Measurements from ENCODE around the gene CARMIL1. TPM values are rescaled to one million over a fixed set of nuclear protein-coding genes. Genes with fewer than 3 reads are reported as not detected.

The CARMIL1 gene
- total and polyA plus RNA-seq, 2 of the 8 experiments (the other 6 are each of a cell fraction or from before 2014, with no cell fraction given) = 20.3 to 40.4 TPM

DNA sequence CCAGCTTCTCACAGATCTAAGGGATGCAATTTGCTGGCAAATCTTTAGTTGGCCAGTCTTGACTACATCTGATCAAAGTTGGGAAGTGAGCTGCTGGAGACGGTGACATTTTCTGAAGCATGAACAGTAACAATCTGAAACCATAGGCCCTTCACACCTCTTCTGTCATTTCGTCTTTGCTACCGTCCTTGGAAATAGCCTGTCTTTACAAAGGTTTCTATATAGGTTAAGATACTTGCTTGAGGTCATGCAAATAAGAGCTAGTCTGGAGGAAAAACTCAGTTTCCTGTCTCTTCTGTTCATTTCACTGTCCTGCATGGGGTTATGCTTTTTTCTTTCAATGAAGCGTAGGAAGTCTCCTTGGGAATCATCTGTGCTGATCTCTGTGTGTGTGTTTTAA is 55.6 kb downstream of the CARMIL1 start:
- Histone ChIP-seq H3K9ac (replicated peaks in 1 of 4; ENCODE audit: extremely low read depth in 1 of 4, low read depth in 3 of 4, low read length in 3 of 4) (no peak overlapping the region), H4K5ac (ENCODE audit: insufficient read length, low read depth, low read length) (no peak overlapping the region), H2BK20ac (ENCODE audit: low read length) (no peak overlapping the region), H2AFZ (ENCODE audit: low read length) (no peak overlapping the region), H4K20me1 (replicated peaks in 1 of 2; ENCODE audit: control insufficient read depth in 1 of 2, insufficient read depth in 2 of 2, low read length in 2 of 2) (peaks cover 0 to 8% of the 10 kb centered on the region in 2 experiments), H3K4me1 (replicated peaks in 1 of 4; ENCODE audit: control insufficient read depth in 3 of 4, insufficient read depth in 4 of 4, low read length in 3 of 4) (peaks cover 3 to 20% (median 11%) of the 10 kb centered on the region in 4 experiments; a peak in 6 of 7 replicates), H3K27me3 (replicated peaks in 1 of 4; ENCODE audit: control insufficient read depth in 3 of 4, extremely low read depth in 1 of 4, insufficient read depth in 3 of 4, low read length in 3 of 4) (no peaks in the 10 kb centered on the region), H3K4me2 (ENCODE audit: insufficient read depth in 1 of 2, low read depth in 2 of 2, low read length in 2 of 2) (no peak overlapping the region), H2BK120ac (replicated peaks; ENCODE audit: low read depth, low read length) (no peak overlapping the region), H2BK15ac (ENCODE audit: low read length) (no peak overlapping the region), H3K9me3 (ENCODE audit: insufficient read depth in 2 of 2, low read depth in 1 of 2, low read length in 1 of 2) (no peaks in the 10 kb centered on the region), H3K27ac (ENCODE audit: low read depth, low read length) (no peak overlapping the region), H3K56ac (replicated peaks; ENCODE audit: insufficient read length, low read depth, low read length) (no peak overlapping the region), H3K79me2 (ENCODE audit: control insufficient read depth in 1 of 2, insufficient read depth in 2 of 2, low read length in 2 of 2) (peaks cover 4 to 98% of the 10 kb centered on the region in 2 experiments), H2BK12ac (ENCODE audit: low read depth, low read length) (no peak overlapping the region), H3K36me3 (ENCODE audit: control insufficient read depth in 2 of 4, insufficient read depth in 4 of 4, low read length in 3 of 4) (no peaks in the 10 kb centered on the region), H3K23ac (ENCODE audit: insufficient read length) (no peak overlapping the region), H3K18ac (ENCODE audit: extremely low read depth, low read length) (no peak overlapping the region), H2BK5ac (ENCODE audit: low read depth, low read length) (no peak overlapping the region), H4K91ac (replicated peaks; ENCODE audit: insufficient read length, low read length) (no peak overlapping the region), H3K4ac (replicated peaks; ENCODE audit: insufficient read length, low read depth, low read length) (no peak overlapping the region), H2AK5ac (ENCODE audit: low read depth, low read length) (no peak overlapping the region), H4K8ac (ENCODE audit: extremely low read depth, insufficient read depth, low read length) (no peak overlapping the region), H3K79me1 (ENCODE audit: low read depth, low read length) (peaks cover 11% of the 10 kb centered on the region), H3K23me2 (ENCODE audit: low read depth, low read length) (no peaks in the 10 kb centered on the region), H3K14ac (ENCODE audit: insufficient read length) (no peak overlapping the region), H3K4me3 (ENCODE audit: extremely low read depth in 1 of 4, insufficient read depth in 2 of 4, low read depth in 3 of 4, low read length in 4 of 4) (no peak overlapping the region)
- WGBS, 2 experiments (ENCODE audit: extremely low coverage in 1 of 2, insufficient coverage in 1 of 2, insufficient read length in 1 of 2, insufficient replicate concordance in 2 of 2, low coverage in 1 of 2, low lambda C conversion rate in 2 of 2, missing lambda C conversion rate in 1 of 2) = 82% methylated on average over 4 of the region's 4 CpGs; no CpG with 5 or more reads in 1 of the 2 experiments
- no peak for FAIRE-seq
- CTCF ChIA-PET (ENCODE audit: partially characterized antibody) = interaction anchor here (0.9 to 2.4 kb wide), 9 partner anchors 10 to 248 kb away, joined by 3 to 9 read pairs (median 3); no protein-coding TSS in a partner anchor
- no peak for TF ChIP-seq CHD2 (IDR thresholded peaks at IDR 0.05; ENCODE audit: low read length)
- no peak for TF ChIP-seq SP2 (IDR thresholded peaks at IDR 0.05; ENCODE audit: low read length)
- TF ChIP-seq SP4 (IDR thresholded peaks at IDR 0.05; ENCODE audit: low read length) = no peak
- TF ChIP-seq ASH2L (IDR thresholded peaks at IDR 0.05; ENCODE audit: low read length) = no peak
- TF ChIP-seq EGR1 (IDR thresholded peaks at IDR 0.05; ENCODE audit: borderline replicate concordance, low read depth, low read length) = no peak
- TF ChIP-seq RXRA (IDR thresholded peaks at IDR 0.05; ENCODE audit: insufficient read depth, low read depth, low read length) = no peak
- TF ChIP-seq HDAC6 (IDR thresholded peaks at IDR 0.05; ENCODE audit: low read depth, low read length) = no peak
- TF ChIP-seq TCF12 (IDR thresholded peaks at IDR 0.05; ENCODE audit: low read depth, low read length) = no peak
- no peak for TF ChIP-seq SIX5 (IDR thresholded peaks at IDR 0.05; ENCODE audit: low read depth, low read length)
- no peak for TF ChIP-seq POU5F1 (IDR thresholded peaks at IDR 0.05; ENCODE audit: low read depth, low read length)
- no peak for TF ChIP-seq CBX5 (IDR thresholded peaks at IDR 0.05; ENCODE audit: low read depth, low read length)
- TF ChIP-seq PHF8 (conservative IDR thresholded peaks at IDR 0.05; ENCODE audit: low read depth, low read length) = no peak
- no peak for TF ChIP-seq TBP (IDR thresholded peaks at IDR 0.05; ENCODE audit: low read depth, low read length)
- no peak for TF ChIP-seq ZNF274 (IDR thresholded peaks at IDR 0.05; ENCODE audit: borderline replicate concordance, extremely low read depth, low read length)
- no peak for TF ChIP-seq GTF2F1 (IDR thresholded peaks at IDR 0.05; ENCODE audit: borderline replicate concordance, low read depth, low read length)
- TF ChIP-seq KDM4A (IDR thresholded peaks at IDR 0.05; ENCODE audit: low read depth, low read length, severe bottlenecking) = no peak
- no peak for TF ChIP-seq CHD1 (IDR thresholded peaks at IDR 0.05; ENCODE audit: low read depth, low read length)
- POLR2A ChIA-PET (ENCODE audit: partially characterized antibody) = interaction anchor here (0.7 kb wide), 1 partner anchor 10 kb away, joined by 3 read pairs; no protein-coding TSS in a partner anchor
- DNase-seq (ENCODE audit: low read depth in 1 of 2, low spot score in 2 of 2) = no peak

All from H1 (cell line).